ENCODE measurements around the gene FRMPD2.
"Not testable (repeated sequence)": the region's sequence is repeated elsewhere in the genome, so short reads cannot be mapped to it uniquely, and the experiment has no call there.

The FRMPD2 gene

GRCh38 chr10:48289501-48290238 lies 15.2 kb upstream of the FRMPD2 start:
- DNase-seq = peak; percentile 54 to 58

- no peak for DNase-seq
Observed at GRCh38 chr10:48288661-48289060, 14.2 kb upstream of the FRMPD2 start.

- DNase-seq = no peak
Observed at GRCh38 chr10:48287417-48288391, 13.2 kb upstream of the FRMPD2 start.

- DNase-seq = no peak
Observed at GRCh38 chr10:48286356-48286755, 11.9 kb upstream of the FRMPD2 start.

- DNase-seq = no peak
Observed at GRCh38 chr10:48285710-48286109, 11.2 kb upstream of the FRMPD2 start.

- no peak for DNase-seq
Observed at GRCh38 chr10:48284811-48285210, 10.3 kb upstream of the FRMPD2 start.

GRCh38 chr10:48284002-48284546 lies 9.6 kb upstream of the FRMPD2 start:
- DNase-seq = no peak

- DNase-seq = no peak
Observed at GRCh38 chr10:48282829-48283228, 8.3 kb upstream of the FRMPD2 start.

- not testable (repeated sequence) for DNase-seq
Observed at GRCh38 chr10:48281697-48282096, 7.2 kb upstream of the FRMPD2 start.

- no peak for DNase-seq
Observed at GRCh38 chr10:48279081-48279751, 4.7 kb upstream of the FRMPD2 start.

- DNase-seq = no peak
Observed at GRCh38 chr10:48277093-48277492, 2.6 kb upstream of the FRMPD2 start.

GRCh38 chr10:48273741-48274140 lies 755 bp downstream of the FRMPD2 start:
- no peak for DNase-seq

GRCh38 chr10:48272682-48273081 lies 1.8 kb downstream of the FRMPD2 start:
- no peak for DNase-seq

- DNase-seq = no peak
Observed at GRCh38 chr10:48271047-48271730, 3.3 kb downstream of the FRMPD2 start.

- peak; percentile 14 to 18 for DNase-seq
Observed at GRCh38 chr10:48266528-48266927, 8.0 kb downstream of the FRMPD2 start.

GRCh38 chr10:48258105-48258504 lies 16.4 kb downstream of the FRMPD2 start:
- no peak for DNase-seq

GRCh38 chr10:48257407-48257961 lies 17.0 kb downstream of the FRMPD2 start:
- no peak for DNase-seq

- no peak for DNase-seq
Observed at GRCh38 chr10:48255722-48256121, 18.8 kb downstream of the FRMPD2 start.

GRCh38 chr10:48254750-48255512 lies 19.6 kb downstream of the FRMPD2 start:
- DNase-seq = no peak

GRCh38 chr10:48253970-48254657 lies 20.4 kb downstream of the FRMPD2 start:
- no peak for DNase-seq

GRCh38 chr10:48252354-48252650 lies 22.2 kb downstream of the FRMPD2 start:
- no peak for DNase-seq

All from activated CD4-positive, alpha-beta T cell treated with anti-CD3 and anti-CD28 coated beads, Interleukin-2, amount 50 U/mL, for 48 hours (primary cell).